T-helper 17 cell (primary cell): Measurements from ENCODE around the gene COQ8B. TPM values are rescaled to one million over a fixed set of nuclear protein-coding genes. Genes with fewer than 3 reads are reported as not detected.

Source experiments
- ATAC-seq: fragments of 150-1000 bp; cut with Tn5 transposase; 2 replicates; pipeline ENCODE4 v1.10.0; 2021; ENCODE audit warnings: mild to moderate bottlenecking, moderate library complexity
- DNase-seq, 3 donors: peaks; one replicate each; pipeline versions ENCODE4 v3.0.0 to v3.0.0-alpha.2; 2020 to 2021
- H3K9me3 ChIP-seq: one replicate; pipeline ENCODE4 v1.7.0; 2013; ENCODE audit warnings: low read length, mild to moderate bottlenecking; ENCODE audit not compliant: control insufficient read depth, poor library complexity, severe bottlenecking
- H3K27ac Mint-ChIP-seq: one replicate; pipeline ENCODE4 v1.8.0; 2022; ENCODE audit warnings: mild to moderate bottlenecking, moderate library complexity, mixed read lengths
- H3K27me3 Mint-ChIP-seq: one replicate; pipeline ENCODE4 v1.8.0; 2022; ENCODE audit warnings: mixed read lengths
- H3K36me3 Mint-ChIP-seq: one replicate; pipeline ENCODE4 v1.8.0; 2022; ENCODE audit warnings: low read depth, mixed read lengths
- H3K4me1 Mint-ChIP-seq: one replicate; pipeline ENCODE4 v1.8.0; 2022; ENCODE audit warnings: mild to moderate bottlenecking, mixed read lengths
- H3K4me3 Mint-ChIP-seq: one replicate; pipeline ENCODE4 v1.8.0; 2022; ENCODE audit warnings: mild to moderate bottlenecking, moderate library complexity, mixed read lengths
- total RNA-seq, 4 donors: library from RNA in 2 of 4; stranded (reverse) in 2 of 4; gene quantifications; one replicate each; pipeline ENCODE4 v1.2.3 and lab custom pipeline; 2022 to 2026

The COQ8B gene
- total RNA-seq, 2 donors from 2014 or later, result 25.1 to 35.6 TPM

- Mint-ChIP-seq H3K36me3 (peaks cover 7% of the 10 kb centered on the region), H3K4me1 (peaks cover 47% of the 10 kb centered on the region), H3K4me3 (peak within 1 kb of the TSS; percentile 99), H3K27ac (peak within 1 kb of the TSS; percentile 99), H3K27me3 (no peaks in the 10 kb centered on the region)
- H3K9me3 ChIP-seq, result no peaks in the 10 kb centered on the region
- peak; percentile 74 for ATAC-seq
- DNase-seq, result peak; percentile 87 to 90 (median 89)
Measured at GRCh38 chr19:40750874-40751537, 34.3 kb upstream of the COQ8B start, which contains the start of gene SNRPA. TSS of gene SNRPA (plus strand) at chr19:40751203. CDS start at chr19:40751409, 206 bp downstream.

GRCh38 chr19:40750058-40750873 is 33.6 kb upstream of the COQ8B start, which contains the start of gene ACTMAP:
TSS of gene ACTMAP (minus strand) at chr19:40750477. CDS start at chr19:40749803, 674 bp downstream.
- peak; percentile 91 for ATAC-seq
- H3K9me3 ChIP-seq, result no peaks in the 10 kb centered on the region
- peak; percentile 94 to 99 (median 96) for DNase-seq
- Mint-ChIP-seq H3K27ac (peak within 1 kb of the TSS; percentile 99), H3K4me1 (peaks cover 40% of the 10 kb centered on the region), H3K36me3 (peaks cover 4% of the 10 kb centered on the region), H3K27me3 (no peaks in the 10 kb centered on the region), H3K4me3 (peak within 1 kb of the TSS; percentile 99)

DNA sequence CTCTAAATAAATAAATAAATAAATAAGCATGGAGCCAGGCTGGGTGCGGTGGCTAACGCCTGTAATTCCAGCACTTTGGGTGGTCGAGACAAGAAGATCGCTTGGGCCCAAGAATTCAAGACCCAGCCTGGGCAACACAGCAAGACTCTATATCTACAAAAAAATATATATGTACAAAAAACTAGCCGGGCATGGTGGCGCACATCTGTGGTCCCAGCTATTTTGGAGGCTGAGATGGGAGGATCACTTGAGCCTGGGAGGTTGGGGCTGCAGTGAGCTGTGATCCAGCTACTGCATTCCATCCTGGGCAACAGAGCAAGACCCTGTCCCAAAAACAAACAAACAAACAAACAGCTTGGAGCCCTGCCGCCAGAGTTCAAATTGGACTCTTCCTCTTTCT is 30.9 kb upstream of the COQ8B start:
- H3K4me1 Mint-ChIP-seq, result peaks cover 28% of the 10 kb centered on the region
- peak overlapping the region; percentile 47 for H3K27ac Mint-ChIP-seq

DNA sequence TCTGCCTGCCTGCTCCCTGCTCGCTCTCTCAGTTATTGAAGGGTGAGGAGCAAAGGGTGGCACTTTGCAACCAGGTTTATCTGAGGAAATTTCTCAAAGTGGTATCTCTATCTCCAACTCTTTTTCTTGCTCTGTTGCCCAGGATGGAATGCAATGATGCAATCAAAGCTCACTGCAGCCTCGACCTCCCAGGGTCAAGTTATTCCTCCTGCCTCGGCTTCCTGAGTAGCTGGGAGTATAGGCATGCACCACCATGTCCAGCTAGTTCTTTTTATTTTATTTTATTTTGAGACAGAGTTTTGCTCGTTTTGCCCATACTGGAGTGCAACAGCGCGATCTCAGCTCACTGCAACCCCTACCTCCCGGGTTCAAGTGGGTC is 28.7 kb upstream of the COQ8B start:
- Mint-ChIP-seq H3K36me3 (no peaks in the 10 kb centered on the region), H3K4me3 (no peak overlapping the region), H3K27me3 (no peaks in the 10 kb centered on the region), H3K4me1 (peaks cover 14% of the 10 kb centered on the region), H3K27ac (no peak overlapping the region)
- H3K9me3 ChIP-seq, result no peaks in the 10 kb centered on the region
- ATAC-seq, result no peak
- DNase-seq, result no peak

More for the DNA sequence above, 30.9 kb upstream of the COQ8B start:
- Mint-ChIP-seq H3K36me3 (peaks cover 3% of the 10 kb centered on the region), H3K27me3 (no peaks in the 10 kb centered on the region), H3K4me3 (no peak overlapping the region)
- ATAC-seq (no peak), DNase-seq (no peak)
- no peaks in the 10 kb centered on the region for H3K9me3 ChIP-seq

- no peaks in the 10 kb centered on the region for H3K36me3 Mint-ChIP-seq
- H3K4me1 Mint-ChIP-seq, result peaks cover 9% of the 10 kb centered on the region
- no peaks in the 10 kb centered on the region for H3K27me3 Mint-ChIP-seq
- H3K4me3 Mint-ChIP-seq, result no peak overlapping the region
- ATAC-seq, result no peak
- H3K27ac Mint-ChIP-seq, result no peak overlapping the region
- DNase-seq, result no peak
- H3K9me3 ChIP-seq, result no peaks in the 10 kb centered on the region
Measured at GRCh38 chr19:40744554-40745401, 28.1 kb upstream of the COQ8B start.

DNA sequence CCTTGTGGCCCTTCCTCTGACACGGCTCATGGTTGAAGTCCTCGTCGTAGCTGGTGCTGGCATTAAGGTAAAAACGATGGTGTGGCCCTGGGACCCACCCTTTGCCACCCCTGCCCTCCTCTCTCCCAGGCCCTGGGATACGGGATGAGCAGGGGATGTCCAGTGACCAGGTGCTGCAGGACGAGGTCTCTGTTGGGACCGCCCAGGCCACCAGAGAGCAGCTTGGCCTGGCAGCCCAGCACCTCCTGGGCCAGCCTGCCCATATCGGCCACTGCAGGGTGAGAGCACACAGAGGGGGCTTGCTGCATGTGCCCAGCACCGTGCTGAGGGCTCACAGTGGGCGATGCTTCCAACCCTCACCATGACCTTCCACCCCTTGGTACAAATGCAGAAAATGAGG is 27.2 kb upstream of the COQ8B start:
- Mint-ChIP-seq H3K36me3 (no peaks in the 10 kb centered on the region), H3K27ac (no peak overlapping the region), H3K4me3 (no peak overlapping the region), H3K4me1 (peaks cover 4% of the 10 kb centered on the region), H3K27me3 (no peaks in the 10 kb centered on the region)
- DNase-seq, result no peak
- ATAC-seq, result no peak
- no peaks in the 10 kb centered on the region for H3K9me3 ChIP-seq

- ATAC-seq (no peak), DNase-seq (no peak)
- Mint-ChIP-seq H3K4me3 (no peak overlapping the region), H3K27ac (no peak overlapping the region), H3K27me3 (no peaks in the 10 kb centered on the region), H3K36me3 (no peaks in the 10 kb centered on the region), H3K4me1 (no peaks in the 10 kb centered on the region)
- no peaks in the 10 kb centered on the region for H3K9me3 ChIP-seq
Measured at GRCh38 chr19:40742886-40743285, 26.2 kb upstream of the COQ8B start.

DNA sequence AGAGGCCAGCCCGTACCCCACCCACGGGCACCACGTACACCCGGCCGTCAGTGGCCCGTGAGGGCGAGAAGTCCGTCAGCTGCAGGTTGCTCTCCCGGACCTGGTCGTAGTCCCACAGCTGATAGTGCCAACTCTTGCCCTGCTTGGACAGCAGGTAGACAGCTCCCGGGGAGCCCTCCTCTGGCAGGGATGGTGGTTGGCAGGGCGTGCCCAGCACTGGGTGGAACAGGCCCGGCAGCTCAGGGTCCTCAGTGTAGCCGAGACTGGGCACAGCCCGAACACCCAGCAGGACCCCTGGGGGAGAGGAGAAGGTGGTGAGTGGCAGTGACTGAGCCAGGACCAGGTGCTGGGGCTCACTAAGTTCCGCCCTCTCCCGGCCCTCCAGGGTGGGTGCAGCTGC is 25.8 kb upstream of the COQ8B start:
- Mint-ChIP-seq H3K4me3 (no peak overlapping the region), H3K36me3 (no peaks in the 10 kb centered on the region), H3K27ac (no peak overlapping the region), H3K4me1 (no peaks in the 10 kb centered on the region), H3K27me3 (no peaks in the 10 kb centered on the region)
- ATAC-seq (no peak), DNase-seq (no peak)
- H3K9me3 ChIP-seq, result no peaks in the 10 kb centered on the region

DNA sequence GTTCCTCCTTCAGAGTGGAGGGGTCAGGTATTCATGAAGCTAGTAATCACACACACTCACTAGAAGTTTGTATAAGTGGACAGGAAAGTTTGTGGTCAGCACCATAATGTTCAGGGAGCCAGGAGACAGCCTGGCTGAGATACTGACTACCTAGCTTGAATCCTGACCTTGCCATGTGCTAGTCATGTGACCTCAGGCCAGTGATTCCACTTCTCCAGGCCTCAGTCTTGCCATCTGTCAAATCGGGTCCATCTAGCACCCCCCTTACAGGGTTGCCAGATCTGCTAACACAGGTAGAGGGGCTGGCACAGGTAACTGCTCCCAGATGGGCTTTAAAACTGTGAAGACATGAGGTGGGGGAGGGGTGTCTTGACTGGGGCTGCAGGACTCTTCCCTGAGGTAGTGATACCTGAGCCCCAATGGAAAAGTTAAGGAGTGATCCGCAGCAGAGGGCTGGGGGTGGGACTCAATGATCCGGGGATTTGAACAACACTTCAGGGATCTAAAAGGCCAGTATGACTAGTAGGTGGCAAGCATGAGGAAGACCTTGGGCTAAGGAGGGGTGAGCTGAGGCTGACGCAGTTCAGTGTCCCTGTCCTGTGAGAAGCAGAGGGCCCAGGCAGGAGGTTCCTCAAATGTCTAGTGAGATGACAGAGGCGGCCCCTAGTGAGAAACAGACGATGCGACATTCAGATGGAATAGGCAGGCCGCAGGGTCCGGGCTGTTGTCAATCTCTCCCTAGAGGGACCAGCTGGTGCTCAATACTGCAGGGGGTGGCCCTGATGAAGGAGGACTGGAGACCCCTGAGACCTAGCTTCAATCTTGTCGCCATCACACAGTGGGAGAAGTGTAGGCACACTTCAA is 25.1 kb upstream of the COQ8B start:
- no peak overlapping the region for H3K4me3 Mint-ChIP-seq
- peak overlapping the region; percentile 11 for H3K27ac Mint-ChIP-seq
- no peaks in the 10 kb centered on the region for H3K27me3 Mint-ChIP-seq
- ATAC-seq (no peak), DNase-seq (no peak)
- H3K36me3 Mint-ChIP-seq, result no peaks in the 10 kb centered on the region
- no peaks in the 10 kb centered on the region for H3K4me1 Mint-ChIP-seq
- H3K9me3 ChIP-seq, result no peaks in the 10 kb centered on the region

DNA sequence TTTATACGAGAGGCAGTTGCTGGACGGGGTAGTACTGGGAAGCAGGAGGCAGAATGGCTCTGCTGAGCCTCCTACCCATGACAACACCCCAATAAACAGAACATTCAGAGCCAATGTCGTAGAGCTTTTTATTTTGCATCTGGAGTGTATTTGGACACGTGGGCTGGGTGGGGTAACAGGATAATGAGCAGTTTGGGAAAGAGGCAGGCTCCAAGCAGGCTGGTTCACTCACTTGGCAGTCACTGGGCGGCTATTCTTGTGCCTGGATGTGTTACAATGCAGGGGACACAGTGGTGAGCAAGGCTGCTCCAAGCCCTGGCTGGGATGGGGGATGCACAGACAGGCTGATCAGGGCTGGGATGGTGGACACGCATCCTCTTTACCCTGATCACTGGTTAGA is 24.1 kb upstream of the COQ8B start:
- no peaks in the 10 kb centered on the region for H3K36me3 Mint-ChIP-seq
- H3K4me1 Mint-ChIP-seq, result no peaks in the 10 kb centered on the region
- no peak overlapping the region for H3K4me3 Mint-ChIP-seq
- no peaks in the 10 kb centered on the region for H3K27me3 Mint-ChIP-seq
- no peaks in the 10 kb centered on the region for H3K9me3 ChIP-seq
- no peak for DNase-seq
- H3K27ac Mint-ChIP-seq, result peak overlapping the region; percentile 11
- no peak for ATAC-seq

DNA sequence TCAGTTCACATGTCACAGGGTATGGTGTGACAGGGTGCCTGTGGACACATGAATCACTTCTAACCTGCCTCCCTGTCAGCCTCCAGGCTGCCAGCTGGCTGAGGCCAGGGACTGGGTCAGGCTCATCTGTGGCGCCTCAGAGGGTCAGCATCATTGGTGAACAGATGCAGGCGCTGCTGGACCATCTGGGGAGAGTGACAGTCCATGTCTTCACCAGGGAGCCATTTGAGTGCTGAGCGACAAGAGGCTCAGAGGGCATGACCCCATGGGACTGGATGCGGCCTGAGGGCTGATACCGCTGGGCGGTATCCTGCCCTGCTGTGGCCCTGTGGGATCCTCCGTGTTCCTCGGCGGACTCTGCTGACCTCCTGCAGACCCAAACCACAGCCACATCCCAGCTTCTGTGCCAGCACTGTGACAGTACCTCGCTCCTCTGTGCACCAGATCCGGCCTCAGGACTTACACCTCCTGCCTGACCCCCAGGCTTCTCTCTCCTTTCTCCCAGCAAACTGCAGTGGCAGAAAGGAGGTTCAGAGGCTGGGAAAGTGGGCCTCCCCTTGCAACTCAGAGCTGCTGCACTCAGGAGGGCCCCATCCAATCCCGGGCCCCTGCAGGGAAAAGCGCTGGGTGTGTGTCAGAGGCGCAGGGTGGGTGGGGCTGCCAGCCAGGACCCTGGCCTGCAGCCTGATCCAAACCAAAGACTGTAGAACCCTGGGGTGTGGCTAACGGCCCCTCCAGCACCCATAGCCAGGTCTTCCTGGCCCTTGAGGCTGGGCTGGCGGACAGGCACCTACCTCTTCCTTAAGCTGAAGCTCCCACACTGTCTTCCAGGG is 23.4 kb upstream of the COQ8B start:
- Mint-ChIP-seq H3K27ac (peak overlapping the region; percentile 11), H3K4me3 (no peak overlapping the region), H3K27me3 (no peaks in the 10 kb centered on the region), H3K36me3 (peaks cover 5% of the 10 kb centered on the region), H3K4me1 (peaks cover 3% of the 10 kb centered on the region)
- DNase-seq (no peak), ATAC-seq (no peak)
- H3K9me3 ChIP-seq, result no peaks in the 10 kb centered on the region
